Activated CD8-positive, alpha-beta memory T cell treated with anti-CD3 and anti-CD28 coated beads for 1 hour (primary cell): Measurements from ENCODE around the gene PLVAP.

ENCODE experiments used
- DNase-seq, 2 donors: peaks; one replicate each; pipeline ENCODE4 v3.0.0-alpha.2; 2020; ENCODE audit warnings: low read depth in 1 of 2; ENCODE audit errors: extremely low read depth in 1 of 2

Gene PLVAP

GRCh38 chr19:17336872-17337674 lies 40.1 kb downstream of the PLVAP start, which contains the start of gene GTPBP3:
GTPBP3 (plus strand) TSS chr19:17337553; CDS start chr19:17337612, 59 bp downstream.
- DNase-seq: peak; percentile 87 to 94

- DNase-seq: no peak
Measured at GRCh38 chr19:17335575-17335974, 41.6 kb downstream of the PLVAP start.

- DNase-seq: peak; percentile 93 to 94
Measured at GRCh38 chr19:17334414-17335409, 42.4 kb downstream of the PLVAP start, which contains the start of gene ANO8. ANO8 (minus strand) TSS chr19:17334855; CDS start chr19:17334670, 185 bp downstream.

- DNase-seq: peak; percentile 44
Measured at GRCh38 chr19:17333611-17334413, 43.3 kb downstream of the PLVAP start.

- no peak for DNase-seq
Measured at GRCh38 chr19:17332677-17333581, 44.2 kb downstream of the PLVAP start.

- DNase-seq: no peak
Measured at GRCh38 chr19:17332360-17332676, 44.8 kb downstream of the PLVAP start.

- no peak for DNase-seq
Measured at GRCh38 chr19:17331045-17331558, 46.0 kb downstream of the PLVAP start.

GRCh38 chr19:17330262-17331044 lies 46.7 kb downstream of the PLVAP start:
- no peak for DNase-seq

- no peak for DNase-seq
Measured at GRCh38 chr19:17329366-17330261, 47.5 kb downstream of the PLVAP start.

- no peak for DNase-seq
Measured at GRCh38 chr19:17328517-17329365, 48.4 kb downstream of the PLVAP start.

- DNase-seq: no peak
Measured at GRCh38 chr19:17327654-17328516, 49.3 kb downstream of the PLVAP start.

- no peak for DNase-seq
Measured at GRCh38 chr19:17327068-17327653, 50.0 kb downstream of the PLVAP start.

- no peak for DNase-seq
Measured at GRCh38 chr19:17326595-17326966, 50.6 kb downstream of the PLVAP start.

- DNase-seq: no peak
Measured at GRCh38 chr19:17325881-17326594, 51.1 kb downstream of the PLVAP start.

- DNase-seq: no peak
Measured at GRCh38 chr19:17325133-17325532, 52.0 kb downstream of the PLVAP start.
